Hepatocyte (in vitro differentiated cells): Measurements from ENCODE around the gene ST8SIA1.

Experiments
- EZH2 ChIP-seq: fragments of 200-600 bp; sonication (generic); IDR thresholded peaks from 2 replicates; pipeline ENCODE4 v1.6.1; 2016; ENCODE audit warnings: antibody characterized with exemption, mild to moderate bottlenecking, borderline replicate concordance
- EZH2phosphoT487 ChIP-seq: fragments of 200-600 bp; sonication (generic); IDR thresholded peaks from one replicate; pipeline ENCODE4 v1.6.1; 2018; ENCODE audit warnings: antibody characterized with exemption, mild to moderate bottlenecking, low read depth, moderate library complexity; ENCODE audit not compliant: unreplicated experiment, severe bottlenecking
- TF ChIP-seq, protein P1 (sequence below): fragments of 200-600 bp; sonication (generic); IDR thresholded peaks from 2 replicates; pipeline ENCODE4 v1.5.1; 2016; ENCODE audit warnings: antibody characterized with exemption, mild to moderate bottlenecking; ENCODE audit not compliant: poor library complexity

DNA sequence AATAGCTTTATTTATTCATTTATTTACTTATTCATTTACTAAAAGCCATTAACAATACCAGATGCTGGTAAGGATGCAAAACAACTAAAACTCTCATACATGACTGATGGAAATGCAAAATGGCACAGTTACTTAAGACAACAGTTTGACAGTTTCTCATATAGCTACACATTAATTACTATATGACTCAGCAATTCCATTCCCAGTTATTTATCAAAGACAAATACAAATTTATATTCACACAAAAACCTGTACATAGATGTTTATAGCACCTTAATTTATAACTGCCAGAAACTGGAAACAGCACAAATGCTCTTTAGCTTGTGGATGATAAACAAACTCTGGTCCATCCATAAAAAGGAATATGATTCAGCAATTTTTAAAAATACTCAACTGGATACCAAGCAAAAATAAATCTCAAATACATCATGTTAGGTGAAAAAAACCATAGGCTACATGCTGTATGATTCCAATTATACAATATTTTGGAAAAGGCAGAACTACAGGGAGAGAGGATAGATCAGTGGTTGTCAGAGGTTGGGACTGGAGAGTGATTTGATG lies 37.9 kb upstream of the ST8SIA1 start:
- TF ChIP-seq, protein P1, sequence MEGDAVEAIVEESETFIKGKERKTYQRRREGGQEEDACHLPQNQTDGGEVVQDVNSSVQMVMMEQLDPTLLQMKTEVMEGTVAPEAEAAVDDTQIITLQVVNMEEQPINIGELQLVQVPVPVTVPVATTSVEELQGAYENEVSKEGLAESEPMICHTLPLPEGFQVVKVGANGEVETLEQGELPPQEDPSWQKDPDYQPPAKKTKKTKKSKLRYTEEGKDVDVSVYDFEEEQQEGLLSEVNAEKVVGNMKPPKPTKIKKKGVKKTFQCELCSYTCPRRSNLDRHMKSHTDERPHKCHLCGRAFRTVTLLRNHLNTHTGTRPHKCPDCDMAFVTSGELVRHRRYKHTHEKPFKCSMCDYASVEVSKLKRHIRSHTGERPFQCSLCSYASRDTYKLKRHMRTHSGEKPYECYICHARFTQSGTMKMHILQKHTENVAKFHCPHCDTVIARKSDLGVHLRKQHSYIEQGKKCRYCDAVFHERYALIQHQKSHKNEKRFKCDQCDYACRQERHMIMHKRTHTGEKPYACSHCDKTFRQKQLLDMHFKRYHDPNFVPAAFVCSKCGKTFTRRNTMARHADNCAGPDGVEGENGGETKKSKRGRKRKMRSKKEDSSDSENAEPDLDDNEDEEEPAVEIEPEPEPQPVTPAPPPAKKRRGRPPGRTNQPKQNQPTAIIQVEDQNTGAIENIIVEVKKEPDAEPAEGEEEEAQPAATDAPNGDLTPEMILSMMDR = no peak
- TF ChIP-seq EZH2 = no peak
- no peak for TF ChIP-seq EZH2phosphoT487
